Nephron (organoid): Measurements from ENCODE around the gene RPL3.
A peak's percentile ranks its signal among the peaks of the same experiment; 100 is the strongest.

Experiments used
- H3K27ac Mint-ChIP-seq, 3 experiments: 2 replicates each; pipeline ENCODE4 v1.8.0; 2020; ENCODE audit warnings: mixed read lengths in 3 of 3, mild to moderate bottlenecking in 2 of 3, moderate library complexity in 1 of 3
- H3K27me3 Mint-ChIP-seq: 2 replicates; pipeline ENCODE4 v1.8.0; 2021; ENCODE audit warnings: low read depth, mild to moderate bottlenecking, moderate library complexity, mixed read lengths
- H3K36me3 Mint-ChIP-seq: 2 replicates; pipeline ENCODE4 v1.8.0; 2020; ENCODE audit warnings: low read depth, mixed read lengths
- H3K4me1 Mint-ChIP-seq: 2 replicates; pipeline ENCODE4 v1.8.0; 2020; ENCODE audit warnings: mixed read lengths
- H3K4me3 Mint-ChIP-seq, 3 experiments: 2 replicates each; pipeline ENCODE4 v1.8.0; 2020; ENCODE audit warnings: mild to moderate bottlenecking in 3 of 3, mixed read lengths in 3 of 3, moderate library complexity in 2 of 3
- H3K9me3 Mint-ChIP-seq: 2 replicates; pipeline ENCODE4 v1.8.0; 2020; ENCODE audit warnings: mixed read lengths
- TF ChIP-seq, protein P1 (sequence below), 3 experiments: fragments of 200-600 bp; sonication (generic); IDR thresholded peaks; one replicate each; pipeline ENCODE4 v1.5.0; 2021; ENCODE audit warnings: antibody characterized with exemption in 3 of 3; ENCODE audit not compliant: unreplicated experiment in 3 of 3

RPL3 gene

DNA sequence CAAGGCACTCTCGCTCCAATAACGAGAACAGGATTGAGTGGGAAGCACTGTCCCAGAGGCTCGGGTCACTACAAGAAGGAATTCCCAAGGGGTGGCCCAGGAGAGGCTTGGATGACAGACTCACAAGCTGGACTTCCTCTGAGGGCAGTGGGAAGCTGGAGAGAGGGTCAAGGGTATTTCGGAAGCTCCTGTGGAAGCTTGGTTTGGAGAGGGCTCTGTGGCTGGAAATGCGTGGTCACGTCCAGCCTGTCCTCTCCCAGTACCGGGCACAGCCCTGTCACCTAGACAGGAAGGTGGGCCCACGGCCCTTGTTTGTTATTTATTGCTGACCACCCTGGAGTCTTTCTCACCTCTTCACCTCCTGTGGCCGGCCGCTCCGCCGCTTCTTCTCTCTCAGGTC lies 35.7 kb upstream of the RPL3 start:
- no peak overlapping the region for H3K27ac Mint-ChIP-seq
- peaks cover 9% of the 10 kb centered on the region for H3K36me3 Mint-ChIP-seq
- TF ChIP-seq, protein P1, sequence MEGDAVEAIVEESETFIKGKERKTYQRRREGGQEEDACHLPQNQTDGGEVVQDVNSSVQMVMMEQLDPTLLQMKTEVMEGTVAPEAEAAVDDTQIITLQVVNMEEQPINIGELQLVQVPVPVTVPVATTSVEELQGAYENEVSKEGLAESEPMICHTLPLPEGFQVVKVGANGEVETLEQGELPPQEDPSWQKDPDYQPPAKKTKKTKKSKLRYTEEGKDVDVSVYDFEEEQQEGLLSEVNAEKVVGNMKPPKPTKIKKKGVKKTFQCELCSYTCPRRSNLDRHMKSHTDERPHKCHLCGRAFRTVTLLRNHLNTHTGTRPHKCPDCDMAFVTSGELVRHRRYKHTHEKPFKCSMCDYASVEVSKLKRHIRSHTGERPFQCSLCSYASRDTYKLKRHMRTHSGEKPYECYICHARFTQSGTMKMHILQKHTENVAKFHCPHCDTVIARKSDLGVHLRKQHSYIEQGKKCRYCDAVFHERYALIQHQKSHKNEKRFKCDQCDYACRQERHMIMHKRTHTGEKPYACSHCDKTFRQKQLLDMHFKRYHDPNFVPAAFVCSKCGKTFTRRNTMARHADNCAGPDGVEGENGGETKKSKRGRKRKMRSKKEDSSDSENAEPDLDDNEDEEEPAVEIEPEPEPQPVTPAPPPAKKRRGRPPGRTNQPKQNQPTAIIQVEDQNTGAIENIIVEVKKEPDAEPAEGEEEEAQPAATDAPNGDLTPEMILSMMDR (IDR thresholded peaks at IDR 0.05; ENCODE audit: unreplicated experiment in 3 of 3): no peak
- no peak overlapping the region for H3K4me3 Mint-ChIP-seq
- peaks cover 5% of the 10 kb centered on the region for H3K27me3 Mint-ChIP-seq
- no peaks in the 10 kb centered on the region for H3K9me3 Mint-ChIP-seq
- peaks cover 11% of the 10 kb centered on the region for H3K4me1 Mint-ChIP-seq

DNA sequence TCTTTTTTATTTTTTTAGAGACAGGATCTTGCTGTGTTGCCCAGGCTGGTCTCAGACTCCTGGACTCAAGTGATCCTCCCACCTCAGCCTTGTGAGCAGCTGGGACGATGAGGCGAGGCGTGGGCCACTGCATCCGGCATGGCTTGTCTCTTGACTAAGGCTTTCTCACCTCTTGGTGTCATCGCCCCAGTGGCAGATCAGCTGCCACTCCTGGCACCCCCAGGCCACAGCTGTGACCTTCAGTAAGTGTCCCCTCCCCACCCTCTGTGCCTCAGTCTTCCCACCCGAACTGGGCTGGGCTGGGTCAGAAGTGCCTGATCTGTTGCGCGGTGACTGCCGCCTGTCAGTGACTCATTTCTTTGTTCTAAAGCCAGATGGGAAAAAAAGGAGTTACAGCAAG lies 33.9 kb upstream of the RPL3 start:
- H3K36me3 Mint-ChIP-seq: peaks cover under 1% of the 10 kb centered on the region
- H3K9me3 Mint-ChIP-seq: no peaks in the 10 kb centered on the region
- peak overlapping the region in 2 of 3 experiments; percentile 30 to 38 for H3K4me3 Mint-ChIP-seq
- H3K4me1 Mint-ChIP-seq: peaks cover 11% of the 10 kb centered on the region
- H3K27ac Mint-ChIP-seq: no peak overlapping the region
- H3K27me3 Mint-ChIP-seq: peaks cover 1% of the 10 kb centered on the region
- TF ChIP-seq, protein P1 (IDR thresholded peaks at IDR 0.05; ENCODE audit: unreplicated experiment in 3 of 3): no peak

DNA sequence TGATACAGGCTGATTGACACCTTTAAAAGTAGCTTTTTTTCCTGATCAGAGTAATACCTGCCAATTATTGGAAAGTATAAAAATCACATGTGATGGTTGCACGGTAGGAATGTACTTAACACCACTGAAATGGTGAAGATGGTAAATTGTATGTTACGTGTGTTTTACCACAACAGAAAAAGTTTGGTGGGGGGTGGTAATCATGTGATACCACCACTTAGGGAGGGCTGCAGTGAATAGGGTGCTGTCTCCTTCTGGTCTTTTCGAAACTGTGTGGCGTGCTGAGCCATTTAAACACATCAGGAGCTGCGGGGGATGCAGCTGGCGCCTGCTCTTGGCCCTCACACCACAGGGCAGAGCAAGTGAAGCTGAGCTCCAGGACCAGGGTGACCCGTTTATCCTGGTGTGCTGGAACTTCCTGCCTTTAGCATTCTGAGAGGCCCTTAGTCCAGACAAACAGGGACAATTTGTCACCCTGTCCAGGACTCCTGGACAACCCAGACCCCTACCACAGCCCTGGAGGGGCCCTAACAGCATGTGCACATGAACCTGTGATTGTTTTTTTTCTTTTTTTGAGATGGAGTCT lies 33.0 kb upstream of the RPL3 start:
- Mint-ChIP-seq H3K36me3 (no peaks in the 10 kb centered on the region), H3K27me3 (no peaks in the 10 kb centered on the region), H3K27ac (peak overlapping the region in 1 of 3 experiments; percentile 60), H3K4me1 (peaks cover 11% of the 10 kb centered on the region), H3K9me3 (no peaks in the 10 kb centered on the region), H3K4me3 (peak overlapping the region in 2 of 3 experiments; percentile 54 to 90)
- TF ChIP-seq, protein P1 (IDR thresholded peaks at IDR 0.05; ENCODE audit: unreplicated experiment in 3 of 3): no peak

DNA sequence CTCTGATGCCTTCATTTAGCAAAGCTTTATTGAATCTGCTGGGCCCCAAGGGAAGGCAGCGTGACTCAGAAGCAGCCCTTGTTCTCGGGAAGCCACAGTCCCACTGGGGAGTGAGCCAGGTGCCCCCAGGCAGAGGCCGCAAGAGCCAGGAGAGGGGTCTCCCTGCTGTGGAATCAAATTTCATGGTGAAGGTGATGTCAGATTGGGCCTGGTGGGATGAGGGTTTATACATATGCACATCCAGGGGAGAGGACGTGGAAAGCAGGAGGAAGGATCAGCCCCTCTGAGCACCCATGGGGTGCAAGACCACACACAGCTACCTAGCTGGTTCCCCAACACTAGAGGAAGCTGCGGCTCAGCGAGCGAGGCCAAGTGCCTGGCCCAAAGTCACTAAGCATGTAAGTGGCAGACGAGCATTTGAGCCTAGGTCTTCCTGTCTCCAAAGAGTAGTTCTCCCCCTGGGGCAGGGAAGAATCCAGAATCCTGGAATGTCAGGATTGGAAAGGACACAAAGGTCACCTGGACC lies 32.3 kb upstream of the RPL3 start:
- peak overlapping the region; percentile 60 to 69 (median 65) for H3K27ac Mint-ChIP-seq
- H3K27me3 Mint-ChIP-seq: no peaks in the 10 kb centered on the region
- no peaks in the 10 kb centered on the region for H3K36me3 Mint-ChIP-seq
- H3K4me1 Mint-ChIP-seq: peaks cover 11% of the 10 kb centered on the region
- no peaks in the 10 kb centered on the region for H3K9me3 Mint-ChIP-seq
- H3K4me3 Mint-ChIP-seq: peak overlapping the region; percentile 87 to 90 (median 89)
- TF ChIP-seq, protein P1 (IDR thresholded peaks at IDR 0.05; ENCODE audit: unreplicated experiment in 3 of 3): no peak

- Mint-ChIP-seq H3K4me3 (peak overlapping the region; percentile 87 to 90 (median 89)), H3K27ac (peak overlapping the region; percentile 60 to 69 (median 65)), H3K36me3 (no peaks in the 10 kb centered on the region), H3K27me3 (no peaks in the 10 kb centered on the region), H3K9me3 (no peaks in the 10 kb centered on the region), H3K4me1 (peaks cover 11% of the 10 kb centered on the region)
- TF ChIP-seq, protein P1 (IDR thresholded peaks at IDR 0.05; ENCODE audit: unreplicated experiment in 3 of 3): no peak
Observed at GRCh38 chr22:39350757-39351688, 31.6 kb upstream of the RPL3 start.
